SH-SY5Y (cell line): ENCODE data around the gene ZNF385C.
A peak's percentile ranks its signal among the peaks of the same experiment; 100 is the strongest.

Experiments used
- GATA2 ChIP-seq: IDR thresholded peaks from 2 replicates; pipeline ENCODE4 v1.6.1; 2011; ENCODE audit warnings: mild to moderate bottlenecking, low read depth, low read length
- GATA3 ChIP-seq: IDR thresholded peaks from 2 replicates; pipeline ENCODE4 v1.6.1; 2011; ENCODE audit warnings: low read depth, mild to moderate bottlenecking, low read length, moderate library complexity

Gene ZNF385C

GRCh38 chr17:42130310-42130936 is 32.1 kb upstream of the ZNF385C start:
- no peak for TF ChIP-seq GATA3
- TF ChIP-seq GATA2, result no peak

DNA sequence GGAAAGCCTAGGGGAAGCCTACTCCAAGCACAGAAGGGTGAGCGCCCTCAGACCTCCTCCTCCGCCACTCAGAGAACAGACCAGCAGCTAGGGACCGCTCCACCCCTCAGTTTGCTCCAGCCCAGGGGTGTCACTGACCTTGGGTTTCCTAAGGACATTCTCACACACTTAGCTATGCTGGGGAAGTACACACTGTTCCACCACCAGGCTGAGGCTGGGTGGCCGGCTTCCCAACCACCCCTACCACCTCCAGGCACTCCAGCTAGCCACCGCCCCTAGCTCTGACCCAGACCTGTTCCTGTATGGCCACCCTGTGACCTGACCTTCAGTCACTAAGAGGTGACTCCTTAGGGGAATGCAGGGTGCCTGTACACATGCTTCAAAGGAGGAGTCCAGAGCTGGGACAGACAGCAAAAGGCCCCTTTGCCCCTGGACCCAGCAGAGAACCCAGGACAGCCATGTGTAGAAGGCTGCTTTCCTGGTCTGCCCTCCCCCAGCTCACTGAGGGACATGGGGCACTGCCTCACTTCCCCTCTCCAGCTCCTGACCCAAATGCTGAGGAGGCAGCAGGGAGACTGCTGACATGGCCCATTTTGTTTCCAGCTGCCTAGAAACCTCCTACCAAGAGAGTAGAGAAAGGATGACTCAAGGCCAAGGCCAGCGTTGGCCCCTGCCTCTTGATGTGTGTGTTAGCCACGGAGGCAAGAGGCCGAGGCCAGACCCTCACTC is 31.0 kb upstream of the ZNF385C start:
- TF ChIP-seq GATA2 (no peak), GATA3 (no peak)

GRCh38 chr17:42127414-42127813 is 29.1 kb upstream of the ZNF385C start:
- TF ChIP-seq GATA3, result no peak

DNA sequence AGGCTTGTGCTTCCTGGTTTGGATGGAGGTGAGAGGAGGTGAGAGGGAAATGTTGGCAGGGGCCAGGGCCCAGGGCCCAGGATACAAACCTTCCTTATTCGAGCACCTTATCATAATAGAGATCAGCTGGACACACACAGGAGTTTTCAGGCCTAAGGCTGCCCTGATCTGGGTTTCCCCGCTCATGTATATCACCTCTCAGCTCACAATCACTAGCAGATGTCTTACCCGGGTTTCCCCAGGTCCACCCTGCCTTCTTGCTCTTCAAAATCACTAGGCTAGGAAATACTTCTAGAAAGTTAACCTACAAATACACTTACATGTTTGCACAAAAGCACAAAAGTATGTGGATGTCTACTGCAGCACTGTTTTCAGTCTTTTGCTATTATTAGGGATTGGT is 28.6 kb upstream of the ZNF385C start:
- no peak for TF ChIP-seq GATA3
- TF ChIP-seq GATA2, result peak; percentile 34; the same call in 1 of the 2 replicates

GRCh38 chr17:42125565-42125964 is 27.3 kb upstream of the ZNF385C start:
- TF ChIP-seq GATA2 (no peak), GATA3 (no peak)

- no peak for TF ChIP-seq GATA2
- TF ChIP-seq GATA3, result no peak
Measured at GRCh38 chr17:42124256-42124655, 26.0 kb upstream of the ZNF385C start.

DNA sequence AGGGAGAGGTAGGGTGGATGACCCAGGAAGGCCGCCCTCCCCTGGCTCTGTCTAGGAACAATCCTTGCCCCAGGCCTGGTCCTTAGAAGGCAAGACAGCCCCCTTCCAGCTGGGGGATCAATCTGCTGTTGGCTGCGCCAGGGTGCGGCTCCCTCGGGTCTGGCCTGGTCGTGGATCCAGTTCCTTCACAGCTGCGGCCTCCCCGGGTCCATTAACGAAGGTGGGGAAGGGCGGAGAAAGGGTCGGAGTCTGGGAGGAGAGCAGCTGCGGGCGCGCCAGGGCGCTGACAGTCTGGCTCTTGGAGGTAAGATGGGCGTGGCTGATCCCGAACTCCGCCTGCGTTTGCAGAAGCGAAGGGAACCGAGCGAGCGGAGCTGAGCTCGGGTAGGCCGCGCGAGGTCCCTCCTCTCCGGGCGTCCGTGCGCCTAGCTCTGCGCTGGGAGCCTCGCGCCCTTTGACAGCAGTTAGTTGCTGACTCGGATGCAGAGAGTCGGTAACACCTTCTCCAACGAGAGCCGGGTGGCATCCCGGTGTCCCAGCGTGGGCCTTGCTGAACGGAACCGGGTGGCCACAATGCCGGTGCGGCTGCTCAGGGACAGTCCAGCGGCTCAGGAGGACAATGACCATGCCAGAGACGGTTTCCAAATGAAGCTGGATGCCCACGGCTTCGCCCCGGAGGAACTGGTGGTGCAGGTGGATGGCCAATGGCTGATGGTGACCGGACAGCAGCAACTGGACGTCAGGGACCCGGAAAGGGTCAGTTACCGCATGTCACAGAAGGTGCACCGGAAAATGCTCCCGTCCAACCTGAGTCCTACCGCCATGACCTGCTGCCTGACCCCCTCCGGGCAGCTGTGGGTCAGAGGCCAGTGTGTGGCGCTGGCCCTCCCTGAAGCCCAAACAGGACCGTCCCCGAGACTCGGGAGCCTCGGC is 24.4 kb upstream of the ZNF385C start, which contains the start of gene HSPB9:
HSPB9 (plus strand) TSS at position 434 of the 933 bp plus-strand sequence; CDS start at position 481, 47 bp downstream.
- TF ChIP-seq GATA3 (no peak), GATA2 (no peak)

DNA sequence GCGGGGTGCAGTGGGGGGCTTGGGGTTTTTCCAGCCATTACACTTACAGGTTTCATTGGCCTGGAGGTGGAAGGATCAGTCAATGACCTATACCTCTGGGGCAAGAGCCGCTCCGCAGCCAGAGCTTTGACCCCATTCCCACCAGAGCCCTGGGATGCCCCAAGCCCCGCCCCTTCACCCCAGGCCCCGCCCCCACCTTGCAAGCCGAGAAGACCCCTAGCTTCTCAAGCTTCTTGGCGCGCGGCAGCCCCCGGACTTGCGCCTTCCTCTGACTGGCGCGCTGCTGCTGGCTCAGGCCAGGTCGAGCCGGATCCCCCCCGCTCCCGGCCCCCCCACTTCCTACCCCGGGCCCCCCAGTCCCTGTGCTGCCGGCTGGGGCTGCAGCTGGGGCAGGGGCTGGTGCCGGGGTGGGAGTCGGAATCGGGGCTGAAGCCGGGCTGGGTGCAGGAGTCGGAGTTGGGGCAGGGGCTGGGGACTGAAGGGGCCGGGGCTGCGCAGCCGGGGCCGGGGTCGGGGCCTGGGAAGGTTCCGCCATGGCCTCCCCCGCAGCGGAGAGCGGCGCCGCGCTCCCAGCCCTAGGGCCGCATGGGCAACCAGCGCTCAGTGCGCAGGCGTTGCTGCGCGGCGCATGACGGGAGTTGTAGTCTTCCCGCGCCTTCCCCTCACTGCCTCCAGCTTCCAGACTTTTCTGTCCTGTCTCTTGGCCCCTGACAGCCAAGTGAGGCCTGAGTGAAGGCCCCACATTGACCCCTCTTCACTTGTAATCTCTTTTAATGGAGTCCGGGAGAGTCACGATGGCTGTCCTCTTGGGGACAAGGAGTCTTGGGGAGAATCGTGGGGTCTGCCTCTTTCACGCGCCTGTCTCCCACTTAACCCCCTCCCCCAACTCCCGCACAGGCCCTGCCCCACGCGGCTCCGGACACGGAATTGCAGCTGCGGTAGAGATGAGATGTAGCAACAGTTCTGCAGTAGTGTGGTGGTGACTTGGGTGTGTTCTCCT is 22.8 kb upstream of the ZNF385C start, which contains the start of gene KAT2A:
KAT2A (minus strand) TSS at position 598 of the 1,000 bp plus-strand sequence; CDS start at position 535, 63 bp downstream.
- TF ChIP-seq GATA3 (no peak), GATA2 (no peak)

GRCh38 chr17:42120161-42120769 is 22.0 kb upstream of the ZNF385C start:
- TF ChIP-seq GATA3, result no peak

DNA sequence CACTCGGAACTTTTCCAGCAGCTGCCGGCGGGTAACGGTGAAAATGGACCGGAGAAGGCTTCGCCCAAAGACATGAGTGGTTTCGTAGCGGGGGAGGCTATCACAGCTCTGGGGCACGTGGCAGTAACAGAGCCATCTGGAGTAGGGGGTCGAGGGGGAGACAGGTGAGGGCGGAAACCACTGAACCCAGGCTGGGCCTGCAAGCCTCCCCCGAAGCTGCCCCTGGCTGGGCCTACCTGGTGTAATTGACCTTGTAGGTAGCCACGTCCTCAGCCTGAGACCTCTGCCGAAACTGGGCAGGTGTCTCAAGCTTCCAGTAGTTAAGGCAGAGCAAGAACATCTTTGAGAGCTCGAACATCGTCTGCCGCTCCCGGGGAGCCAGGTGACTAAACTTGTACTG is 21.0 kb upstream of the ZNF385C start:
- no peak for TF ChIP-seq GATA2
- no peak for TF ChIP-seq GATA3

DNA sequence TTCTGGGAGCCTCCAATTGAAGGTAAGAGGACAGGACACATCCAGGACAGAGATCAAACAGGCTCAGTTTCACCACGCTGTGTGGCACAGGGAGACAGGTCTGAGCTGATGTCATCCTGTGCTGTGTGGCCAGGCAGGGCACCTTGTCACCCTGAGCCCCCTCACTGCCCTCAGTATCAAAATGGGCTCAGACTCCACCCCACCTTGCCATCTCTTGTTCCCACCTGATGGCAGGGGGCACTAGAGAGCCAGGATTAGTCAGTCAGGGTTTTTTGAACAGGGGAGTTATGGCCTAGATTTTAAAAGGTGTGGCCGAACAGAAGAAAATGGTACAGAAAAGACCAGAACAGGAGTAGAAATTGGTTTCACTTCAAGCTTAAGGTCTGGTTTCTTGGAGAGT is 20.3 kb upstream of the ZNF385C start:
- TF ChIP-seq GATA3, result no peak
- no peak for TF ChIP-seq GATA2

DNA sequence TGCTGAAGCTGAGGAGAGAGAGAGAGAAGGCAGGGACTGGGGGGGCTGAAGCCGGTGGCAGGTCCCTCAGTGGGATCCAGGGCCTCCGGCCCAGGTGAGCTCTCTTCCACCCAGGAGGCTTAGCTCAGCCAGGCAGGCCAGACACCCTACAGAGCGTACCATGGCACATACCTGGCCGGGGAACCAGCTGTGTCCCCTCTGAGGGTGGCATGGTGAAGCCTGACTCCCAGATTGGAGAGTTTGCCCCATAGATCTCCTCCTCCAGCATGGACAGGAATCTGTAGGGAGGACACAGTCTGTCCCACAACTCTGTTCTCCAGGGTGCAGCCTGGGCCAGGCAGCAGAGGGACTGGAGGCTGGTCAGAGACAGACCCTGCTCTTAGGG is 19.8 kb upstream of the ZNF385C start:
- no peak for TF ChIP-seq GATA3
- TF ChIP-seq GATA2, result no peak

- TF ChIP-seq GATA2 (no peak), GATA3 (no peak)
Measured at GRCh38 chr17:42117397-42118125, 19.3 kb upstream of the ZNF385C start.
